ENCODE results near the gene TMEM221.

The TMEM221 gene

GRCh38 chr19:17436874-17437267 is 11.6 kb downstream of the TMEM221 start:
- no peak for DNase-seq

GRCh38 chr19:17436094-17436873 is 12.2 kb downstream of the TMEM221 start:
- no peak for DNase-seq

- DNase-seq: no peak
These were observed 13.2 kb downstream of the TMEM221 start for GRCh38 chr19:17435218-17435617.

- no peak for DNase-seq
These were observed 17.1 kb downstream of the TMEM221 start for GRCh38 chr19:17431417-17431816.

- DNase-seq: no peak
These were observed 18.8 kb downstream of the TMEM221 start for GRCh38 chr19:17429641-17430113.

GRCh38 chr19:17424743-17425365 is 23.6 kb downstream of the TMEM221 start:
- DNase-seq: no peak

GRCh38 chr19:17423429-17424208 is 24.8 kb downstream of the TMEM221 start:
- DNase-seq: no peak

GRCh38 chr19:17421942-17422341 is 26.5 kb downstream of the TMEM221 start:
- DNase-seq: no peak

GRCh38 chr19:17420475-17420924 is 28.0 kb downstream of the TMEM221 start:
- no peak for DNase-seq

- peak; percentile 86 to 95 (median 90) for DNase-seq
These were observed 28.6 kb downstream of the TMEM221 start, which contains the start of gene MVB12A for GRCh38 chr19:17419621-17420474. TSS of gene MVB12A (plus strand) at chr19:17420047. CDS start at chr19:17420136, 89 bp downstream.

- no peak for DNase-seq
These were observed 29.3 kb downstream of the TMEM221 start for GRCh38 chr19:17419154-17419620.

- DNase-seq: no peak
These were observed 29.8 kb downstream of the TMEM221 start for GRCh38 chr19:17418710-17419109.

- no peak for DNase-seq
These were observed 33.3 kb downstream of the TMEM221 start for GRCh38 chr19:17415121-17415520.

- no peak for DNase-seq
These were observed 34.4 kb downstream of the TMEM221 start for GRCh38 chr19:17414097-17414496.

GRCh38 chr19:17411801-17412200 is 36.7 kb downstream of the TMEM221 start:
- no peak for DNase-seq

GRCh38 chr19:17409990-17410389 is 38.5 kb downstream of the TMEM221 start:
- DNase-seq: no peak

GRCh38 chr19:17406887-17407196 is 41.6 kb downstream of the TMEM221 start:
- DNase-seq: no peak

- no peak for DNase-seq
These were observed 42.2 kb downstream of the TMEM221 start for GRCh38 chr19:17406046-17406886.

GRCh38 chr19:17405250-17406045 is 43.0 kb downstream of the TMEM221 start, which contains the start of gene BST2:
TSS of gene BST2 (minus strand) at chr19:17405630. CDS start at chr19:17405575, 55 bp downstream.
- DNase-seq: peak in 1 of 4 experiments; percentile 30

- no peak for DNase-seq
These were observed 43.7 kb downstream of the TMEM221 start for GRCh38 chr19:17404621-17405249.

Data from activated CD4-positive, CD25-positive, alpha-beta regulatory T cell (primary cell).